HL-60/S4 treated with retinoic acid at 250 ng/mL for 4 days and 3 days (cell line): Measurements from ENCODE around the gene NOXO1.

ENCODE experiments used
- in situ Hi-C: fragments of 300-500 bp; cut with MboI; formaldehyde crosslinking; loops from 2 replicates; pipeline ENCODE4 v1.7.0; 2022; ENCODE audit warnings: low sequenced_read_pairs

NOXO1 gene

DNA sequence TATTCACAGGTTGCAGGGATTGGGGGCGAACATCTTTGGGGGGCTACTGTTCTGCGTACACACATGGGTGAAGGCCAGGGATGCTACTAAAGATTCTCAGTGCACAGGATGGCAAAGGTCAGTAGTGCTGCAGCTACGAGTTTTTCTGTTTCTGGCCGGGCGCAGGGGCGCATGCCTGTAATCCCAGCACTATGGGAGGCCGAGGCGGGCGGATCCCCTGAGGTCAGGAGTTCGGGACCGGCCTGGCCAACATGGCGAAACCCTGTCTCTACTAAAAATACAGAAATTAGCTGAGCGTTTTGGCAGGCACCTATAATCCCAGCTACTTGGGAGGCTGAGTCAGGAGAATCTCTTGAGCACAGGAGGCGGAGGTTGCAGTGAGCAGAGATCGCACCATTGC is 32.3 kb upstream of the NOXO1 start:
- in situ Hi-C loops = loop anchor here (25.0 kb wide), 1 partner anchor 474 kb away; the partner anchor contains the start of gene TBC1D24

GRCh38 chr16:2011726-2012125 is 30.5 kb upstream of the NOXO1 start:
- in situ Hi-C loops = loop anchor here (25.0 kb wide), 1 partner anchor 476 kb away; the partner anchor contains the start of gene TBC1D24

DNA sequence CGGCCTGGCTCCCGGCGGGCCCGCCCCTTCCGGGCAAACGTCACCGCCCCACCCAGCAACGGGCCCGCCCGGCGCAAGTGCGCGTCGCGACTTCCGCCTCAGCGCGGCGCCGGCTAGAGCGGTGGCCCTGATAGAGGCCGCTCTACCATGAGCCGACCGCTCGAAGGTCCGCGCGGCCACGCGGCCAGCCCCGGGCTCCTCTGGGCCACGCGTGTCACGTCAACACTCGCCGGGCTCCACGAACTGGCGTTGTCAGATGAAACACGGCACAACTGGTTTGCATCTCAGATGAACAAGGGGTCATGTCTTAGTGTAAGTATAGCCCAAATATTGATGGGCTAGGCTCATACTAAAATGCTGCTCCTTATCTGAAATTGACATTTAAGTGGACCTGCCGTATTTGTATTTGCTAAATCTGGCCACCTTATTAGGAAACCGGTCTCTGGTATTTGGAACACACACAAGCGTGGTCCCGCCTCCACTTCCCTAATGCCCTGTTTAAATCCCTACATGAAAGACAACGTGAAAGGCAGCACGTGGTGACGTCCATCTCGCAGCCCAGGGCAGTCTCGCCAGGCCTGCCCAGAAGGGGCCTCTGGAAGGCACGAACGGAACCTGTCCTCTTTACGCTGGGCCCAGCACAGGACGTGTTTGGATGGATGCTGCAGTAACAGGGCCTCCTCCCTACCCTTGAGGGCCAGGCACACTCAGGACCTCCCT is 28.7 kb upstream of the NOXO1 start, which contains the start of gene ZNF598:
Gene ZNF598 (minus strand): TSS at position 31 of the 720 bp plus-strand sequence.
- in situ Hi-C loops = loop anchor here (25.0 kb wide), 1 partner anchor 477 kb away; the partner anchor contains the start of gene TBC1D24

GRCh38 chr16:2009164-2009711 is 28.0 kb upstream of the NOXO1 start:
- in situ Hi-C loops = loop anchor here (25.0 kb wide), 1 partner anchor 478 kb away; the partner anchor contains the start of gene TBC1D24

GRCh38 chr16:2008631-2009163 is 27.4 kb upstream of the NOXO1 start:
- in situ Hi-C loops = loop anchor here (25.0 kb wide), 1 partner anchor 479 kb away; the partner anchor contains the start of gene TBC1D24

DNA sequence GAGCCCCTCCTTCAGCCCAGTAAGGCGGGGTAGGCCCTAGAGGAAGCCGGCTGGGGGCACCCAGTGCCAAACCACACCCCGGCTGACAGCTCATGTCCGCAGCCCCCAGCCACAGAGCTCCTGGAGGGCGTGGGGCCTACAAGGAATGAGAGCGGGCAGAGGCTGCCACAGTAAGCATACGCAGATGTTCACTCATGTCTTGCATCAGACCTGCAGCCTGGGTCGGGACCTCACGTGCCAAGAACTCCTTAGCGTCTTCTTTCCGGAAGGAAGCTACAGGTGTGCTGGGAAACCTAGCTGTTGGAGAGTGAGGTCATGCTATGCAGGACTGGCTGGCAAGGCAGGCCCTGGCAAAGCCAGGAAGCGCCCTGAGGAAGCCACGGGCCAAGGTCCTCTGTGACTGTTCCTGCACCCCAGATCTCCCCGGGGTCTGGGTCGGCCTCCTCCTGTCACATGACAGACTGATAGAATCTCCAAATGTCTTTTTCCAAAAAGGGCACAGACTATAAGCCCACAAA is 26.8 kb upstream of the NOXO1 start:
- in situ Hi-C loops = loop anchor here (25.0 kb wide), 1 partner anchor 479 kb away; the partner anchor contains the start of gene TBC1D24

DNA sequence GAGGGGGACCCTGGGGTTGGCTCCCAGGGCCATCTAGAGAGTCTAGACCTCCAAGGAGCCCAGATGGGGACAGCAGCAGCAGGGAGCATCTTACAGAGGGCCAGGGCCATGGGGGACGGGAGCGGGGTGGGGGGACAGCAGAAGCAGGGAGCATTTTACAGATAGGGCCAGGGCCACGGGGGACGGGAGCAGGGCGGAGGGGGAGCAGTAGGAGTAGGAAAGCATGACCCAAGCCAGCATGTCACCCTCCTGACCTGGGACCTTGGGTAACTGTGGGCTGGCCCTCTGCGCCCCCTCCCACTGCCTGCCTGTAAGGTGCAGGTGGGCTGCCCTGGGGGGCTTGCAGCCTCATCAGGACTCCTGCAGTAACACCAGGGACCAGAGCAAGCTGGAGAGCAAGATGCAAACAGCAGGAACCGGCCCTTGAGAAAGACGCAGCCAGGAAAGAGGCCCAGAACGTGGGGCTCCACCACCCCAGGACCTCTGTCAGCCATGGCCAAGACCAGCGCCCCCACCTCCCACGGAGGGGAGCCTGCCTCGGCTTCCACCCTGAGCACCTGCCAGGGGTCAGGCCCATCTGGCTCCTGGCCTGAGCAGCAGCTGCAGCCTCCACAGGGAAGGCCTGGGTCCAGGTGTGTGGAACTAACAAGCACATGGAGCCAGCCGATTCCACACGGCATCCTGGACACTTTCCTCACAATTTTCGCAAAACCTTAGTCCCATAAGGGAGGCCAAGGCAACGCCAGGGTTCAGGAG is 26.0 kb upstream of the NOXO1 start:
- in situ Hi-C loops = loop anchor here (25.0 kb wide), 1 partner anchor 480 kb away; the partner anchor contains the start of gene TBC1D24

DNA sequence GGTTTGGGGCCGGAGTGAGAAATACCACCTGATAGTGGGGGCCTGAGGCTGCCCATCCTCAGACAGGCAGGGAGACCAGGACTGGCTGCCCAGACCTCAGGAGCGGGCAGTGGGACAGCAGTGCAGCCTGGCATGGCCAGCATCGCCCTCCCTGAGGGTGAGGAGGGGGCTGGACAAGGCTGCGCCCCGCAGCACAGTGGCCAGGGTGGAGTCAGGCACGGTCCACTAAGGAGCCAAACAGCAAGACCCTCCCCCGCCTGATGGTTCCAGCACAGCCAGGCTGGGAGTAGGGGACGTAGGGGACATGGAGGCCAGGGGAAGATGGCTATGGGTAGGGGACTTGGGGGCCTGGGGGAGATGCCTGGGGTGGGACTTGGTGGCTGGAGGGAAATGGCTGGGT is 25.0 kb upstream of the NOXO1 start:
- in situ Hi-C loops = loop anchor here (25.0 kb wide), 1 partner anchor 481 kb away; the partner anchor contains the start of gene TBC1D24

- in situ Hi-C loops = loop anchor here (25.0 kb wide), 1 partner anchor 482 kb away; the partner anchor contains the start of gene TBC1D24
Measured at GRCh38 chr16:2005646-2006045, 24.4 kb upstream of the NOXO1 start.

GRCh38 chr16:2004795-2005517 is 23.7 kb upstream of the NOXO1 start:
- in situ Hi-C loops = loop anchor here (25.0 kb wide), 1 partner anchor 482 kb away; the partner anchor contains the start of gene TBC1D24

DNA sequence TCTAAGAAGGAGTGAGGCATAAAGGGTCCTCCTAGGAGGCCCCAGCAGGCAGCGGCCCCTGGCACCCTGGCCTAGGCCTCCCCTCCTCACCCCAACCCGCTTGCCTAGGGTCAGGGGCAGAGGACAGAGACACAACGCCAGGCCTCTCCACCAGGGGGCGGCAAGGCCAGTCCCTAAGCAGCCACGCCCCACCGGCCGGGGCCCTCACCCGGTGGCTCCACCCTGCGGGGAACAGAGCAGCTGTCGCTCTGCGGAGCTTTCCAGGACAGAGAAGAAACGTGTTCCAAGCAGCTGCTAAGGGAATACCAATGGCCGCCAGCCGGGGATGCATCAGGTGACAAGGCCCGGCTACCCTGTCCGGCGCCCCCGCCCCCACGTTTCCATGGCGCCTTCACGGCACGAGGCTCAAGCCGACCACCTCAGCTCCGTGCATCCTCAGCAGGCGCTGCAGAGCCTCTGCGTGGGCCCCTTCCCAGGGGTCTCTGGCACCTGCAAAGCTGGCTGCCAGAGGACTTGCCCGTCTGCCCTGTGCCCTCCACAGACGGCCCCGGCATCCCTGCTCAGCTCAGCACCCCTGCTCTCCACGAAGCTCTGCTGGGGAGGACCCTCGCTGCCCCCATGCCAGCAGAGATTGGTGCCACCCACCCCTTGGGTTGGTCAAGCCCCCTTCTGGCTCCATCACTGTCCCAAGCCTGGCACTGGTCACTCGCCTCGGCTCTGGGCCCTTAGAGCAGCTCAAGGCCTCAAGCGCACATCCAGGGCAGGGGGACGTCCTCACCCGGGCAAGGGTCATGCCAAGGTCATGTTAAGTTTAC is 22.8 kb upstream of the NOXO1 start:
- in situ Hi-C loops = loop anchor here (25.0 kb wide), 1 partner anchor 483 kb away; the partner anchor contains the start of gene TBC1D24

DNA sequence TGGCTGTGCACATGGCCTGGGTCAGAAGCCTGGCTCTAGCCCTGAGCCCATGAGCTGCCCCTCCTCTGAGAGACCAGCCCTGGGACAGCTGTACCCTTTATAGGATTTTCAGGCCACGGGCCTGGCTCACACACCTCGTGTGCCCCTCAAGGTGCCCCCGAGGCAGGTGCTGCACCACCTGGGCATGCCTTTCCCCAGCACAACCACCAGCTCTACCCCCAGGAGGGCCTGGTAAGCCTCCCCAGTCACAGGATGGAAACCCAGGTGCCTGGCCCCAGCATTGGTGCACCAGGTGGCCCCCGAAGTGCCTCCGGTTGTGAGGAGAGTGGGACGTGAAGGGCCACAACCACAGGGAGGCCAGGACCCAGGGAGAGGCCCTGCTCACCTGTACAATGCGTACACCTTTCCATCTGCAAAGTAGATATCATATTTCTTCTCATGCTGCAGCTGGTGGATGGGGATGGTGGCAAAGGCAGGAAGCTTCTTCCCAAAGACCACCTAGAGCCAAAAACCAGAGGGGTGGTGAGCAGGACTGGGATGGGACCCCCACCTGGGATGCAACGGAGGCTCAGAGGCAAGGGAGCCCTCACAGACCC is 22.1 kb upstream of the NOXO1 start:
- in situ Hi-C loops = loop anchor here (25.0 kb wide), 1 partner anchor 484 kb away; the partner anchor contains the start of gene TBC1D24

DNA sequence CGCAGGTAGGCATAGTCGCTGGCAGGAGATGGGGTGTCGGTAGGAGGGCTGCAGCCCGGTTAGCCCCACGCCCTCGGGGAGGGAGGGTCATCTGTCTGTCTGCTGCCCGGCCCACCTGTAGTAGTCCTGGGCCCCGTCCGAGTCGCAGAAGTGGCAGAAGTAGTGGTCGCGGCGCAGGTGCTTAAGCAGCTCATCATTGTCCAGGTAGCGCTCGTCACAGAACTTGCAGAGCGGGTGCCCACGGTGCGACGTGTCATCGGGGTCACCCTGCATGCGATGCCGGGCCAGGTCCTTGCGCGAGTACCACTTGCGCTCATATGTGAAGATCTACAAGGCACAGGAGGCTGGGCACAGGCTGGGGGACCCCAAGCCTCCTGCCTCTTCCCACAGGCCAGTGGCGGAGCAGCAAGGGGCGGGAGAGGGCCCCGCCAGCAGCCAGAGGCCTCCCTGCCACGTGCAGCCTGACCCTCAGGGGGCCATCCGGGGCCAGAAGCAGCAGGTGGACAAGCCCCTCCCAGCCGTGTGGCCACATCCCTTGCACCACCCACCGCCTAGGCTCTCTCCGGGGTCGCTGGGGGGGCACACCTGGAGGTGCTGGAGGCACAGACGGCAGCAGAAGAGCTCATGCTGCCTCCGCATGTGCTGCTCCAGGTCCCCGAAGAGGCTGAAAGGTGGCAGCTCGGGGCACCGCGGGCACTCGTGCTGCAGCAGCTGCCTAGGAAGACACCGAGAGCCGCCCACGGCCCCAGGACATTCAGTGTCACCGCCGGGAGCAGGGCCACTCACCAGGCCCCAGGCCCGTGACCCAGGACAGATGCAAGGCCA is 21.3 kb upstream of the NOXO1 start:
- in situ Hi-C loops = loop anchor here (25.0 kb wide), 1 partner anchor 485 kb away; the partner anchor contains the start of gene TBC1D24

DNA sequence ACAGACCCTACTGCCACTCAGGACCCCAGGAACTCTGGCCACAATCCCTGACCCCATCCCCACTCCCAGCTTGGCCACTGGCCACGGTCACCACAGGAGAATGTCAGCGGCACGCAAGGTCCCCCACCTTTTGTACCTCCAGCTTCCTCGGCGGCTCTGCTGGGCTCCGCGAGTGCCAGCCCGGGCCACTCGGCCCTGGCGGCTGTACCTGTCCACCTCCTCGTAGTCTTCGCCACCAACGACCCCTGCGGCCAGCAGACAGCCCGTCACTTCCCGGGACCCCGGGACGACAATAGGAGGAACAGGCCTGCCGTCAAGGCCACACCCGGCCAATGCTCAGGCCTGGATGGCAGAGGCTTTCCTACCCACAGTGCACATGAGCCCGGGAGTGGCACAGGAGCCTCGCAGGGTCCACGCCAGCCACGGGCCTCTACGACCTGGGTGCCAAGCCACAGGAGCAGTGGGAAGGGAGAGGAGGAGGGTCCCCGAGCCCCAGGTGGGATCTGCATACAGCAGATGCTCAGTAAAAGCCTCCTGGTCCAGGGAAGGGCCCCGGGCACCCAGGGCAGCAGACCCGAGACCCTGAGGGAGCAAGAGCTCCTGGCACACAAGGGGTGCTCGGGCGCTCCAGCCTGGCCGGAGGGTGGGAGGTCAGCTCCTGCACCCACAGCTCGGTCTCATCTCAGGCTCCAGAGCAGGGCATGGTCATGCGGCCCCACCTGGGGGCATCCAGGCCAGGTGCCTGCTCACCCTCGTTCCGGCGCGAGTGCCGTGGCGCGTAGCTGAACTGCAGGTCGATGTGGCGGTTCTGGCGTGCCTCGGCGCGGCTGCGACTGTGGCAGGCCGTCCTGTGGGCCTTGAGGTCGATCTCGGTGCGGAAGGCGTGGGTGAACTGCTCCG is 20.4 kb upstream of the NOXO1 start:
- in situ Hi-C loops = loop anchor here (25.0 kb wide), 1 partner anchor 486 kb away; the partner anchor contains the start of gene TBC1D24

- in situ Hi-C loops = loop anchor here (25.0 kb wide), 1 partner anchor 486 kb away; the partner anchor contains the start of gene TBC1D24
Measured at GRCh38 chr16:2001035-2001434, 19.8 kb upstream of the NOXO1 start.

DNA sequence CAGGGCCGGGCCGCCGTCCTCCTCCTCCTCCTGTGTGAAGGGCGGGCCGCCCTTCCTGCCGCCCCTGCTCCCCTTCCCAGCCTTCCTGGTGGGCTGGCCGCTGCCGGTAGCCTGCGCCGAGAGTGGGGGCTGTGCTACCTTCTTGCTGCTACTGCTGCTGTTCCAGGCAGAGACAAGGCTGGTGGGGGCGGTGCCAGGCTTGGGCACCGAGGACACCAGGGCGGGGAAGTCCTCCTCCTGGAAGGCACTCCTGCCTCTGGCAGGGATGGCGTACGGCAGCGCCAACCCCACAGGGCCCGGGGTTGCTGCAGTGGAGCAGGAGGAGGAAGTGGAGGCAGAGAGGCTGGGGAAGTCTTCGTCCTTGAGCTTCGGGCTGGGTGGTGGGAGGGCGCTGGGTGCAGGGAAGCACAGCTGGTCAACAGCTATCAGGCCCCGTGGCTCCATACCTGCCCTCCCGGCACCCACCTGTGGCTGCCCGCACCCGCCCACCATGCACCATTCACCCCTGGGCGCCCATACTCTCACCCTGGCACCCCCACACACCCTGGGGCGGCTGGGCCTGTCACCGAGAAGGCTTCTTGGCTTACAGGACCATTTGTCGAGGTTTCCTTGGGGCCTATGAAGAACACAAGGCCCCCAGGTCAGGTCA is 18.7 kb upstream of the NOXO1 start:
- in situ Hi-C loops = loop anchor here (25.0 kb wide), 1 partner anchor 487 kb away; the partner anchor contains the start of gene TBC1D24
